ENCODE data around the gene SLC9B1. TPM values are rescaled to one million over a fixed set of nuclear protein-coding genes. Genes with fewer than 3 reads are reported as not detected.
A peak's percentile ranks its signal among the peaks of the same experiment; 100 is the strongest.

SLC9B1 gene
- total and polyA plus RNA-seq, 2 of the 13 experiments (the other 11 are each of a cell fraction or from before 2014, with no cell fraction given) = 0.17 to 0.20 TPM

- TF ChIP-seq CAMTA2 (CRISPR knock-in tag; IDR thresholded peaks at IDR 0.05; ENCODE audit: borderline replicate concordance) (no peak), TCF12 (IDR thresholded peaks at IDR 0.05) (no peak), TCF12 (CRISPR knock-in tag; IDR thresholded peaks at IDR 0.05) (peak; percentile 34; the same call in 1 of the 2 replicates), ZNF660 (CRISPR knock-in tag; IDR thresholded peaks at IDR 0.05; ENCODE audit: borderline replicate concordance, low read depth) (peak; percentile 69; the same call in 1 of the 2 replicates), ZNF776 (CRISPR knock-in tag; IDR thresholded peaks at IDR 0.05) (peak; percentile 53), YEATS4 (CRISPR knock-in tag; IDR thresholded peaks at IDR 0.05; ENCODE audit: borderline replicate concordance) (peak; percentile 92; the same call in 1 of the 2 replicates), MAZ (IDR thresholded peaks at IDR 0.05; ENCODE audit: borderline replicate concordance, low read depth, low read length) (peak; percentile 91; the same call in 1 of the 2 replicates), MAZ (CRISPR knock-in tag; IDR thresholded peaks at IDR 0.05; ENCODE audit: low read depth) (peak; percentile 99), SOX5 (CRISPR knock-in tag; IDR thresholded peaks at IDR 0.05; ENCODE audit: borderline replicate concordance) (peak; percentile 45; the same call in 1 of the 2 replicates), RFX5 (IDR thresholded peaks at IDR 0.05; ENCODE audit: low read depth, low read length) (0 out of 2 replicates have a peak, but pooled peaks have one; percentile 12), ZNF501 (CRISPR knock-in tag; IDR thresholded peaks at IDR 0.05) (peak; percentile 82), GFI1 (CRISPR knock-in tag; IDR thresholded peaks at IDR 0.05; ENCODE audit: borderline replicate concordance) (peak; percentile 9; the same call in 1 of the 2 replicates), IRX3 (CRISPR knock-in tag; IDR thresholded peaks at IDR 0.05; ENCODE audit: borderline replicate concordance, low read depth) (peak; percentile 92), HNF1A (IDR thresholded peaks at IDR 0.05; ENCODE audit: low read depth) (no peak), HNF1A (CRISPR knock-in tag; IDR thresholded peaks at IDR 0.05; ENCODE audit: borderline replicate concordance) (peak; percentile 77; the same call in 1 of the 2 replicates), AGO1 (IDR thresholded peaks at IDR 0.05; ENCODE audit: low read depth, low read length, poor library complexity, severe bottlenecking) (no peak), MTF1 (CRISPR knock-in tag; IDR thresholded peaks at IDR 0.05) (no peak), HOXA5 (CRISPR knock-in tag; IDR thresholded peaks at IDR 0.05) (peak; percentile 59)
- TF ChIP-seq, protein P1, sequence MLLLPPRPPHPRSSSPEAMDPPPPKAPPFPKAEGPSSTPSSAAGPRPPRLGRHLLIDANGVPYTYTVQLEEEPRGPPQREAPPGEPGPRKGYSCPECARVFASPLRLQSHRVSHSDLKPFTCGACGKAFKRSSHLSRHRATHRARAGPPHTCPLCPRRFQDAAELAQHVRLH (CRISPR knock-in tag; IDR thresholded peaks at IDR 0.05; ENCODE audit: borderline replicate concordance, low read depth) = peak; percentile 94
- TF ChIP-seq, protein P2, sequence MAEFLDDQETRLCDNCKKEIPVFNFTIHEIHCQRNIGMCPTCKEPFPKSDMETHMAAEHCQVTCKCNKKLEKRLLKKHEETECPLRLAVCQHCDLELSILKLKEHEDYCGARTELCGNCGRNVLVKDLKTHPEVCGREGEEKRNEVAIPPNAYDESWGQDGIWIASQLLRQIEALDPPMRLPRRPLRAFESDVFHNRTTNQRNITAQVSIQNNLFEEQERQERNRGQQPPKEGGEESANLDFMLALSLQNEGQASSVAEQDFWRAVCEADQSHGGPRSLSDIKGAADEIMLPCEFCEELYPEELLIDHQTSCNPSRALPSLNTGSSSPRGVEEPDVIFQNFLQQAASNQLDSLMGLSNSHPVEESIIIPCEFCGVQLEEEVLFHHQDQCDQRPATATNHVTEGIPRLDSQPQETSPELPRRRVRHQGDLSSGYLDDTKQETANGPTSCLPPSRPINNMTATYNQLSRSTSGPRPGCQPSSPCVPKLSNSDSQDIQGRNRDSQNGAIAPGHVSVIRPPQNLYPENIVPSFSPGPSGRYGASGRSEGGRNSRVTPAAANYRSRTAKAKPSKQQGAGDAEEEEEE (CRISPR knock-in tag; IDR thresholded peaks at IDR 0.05; ENCODE audit: borderline replicate concordance) = peak; percentile 11; the same call in 1 of the 2 replicates
- TF ChIP-seq, protein P3, sequence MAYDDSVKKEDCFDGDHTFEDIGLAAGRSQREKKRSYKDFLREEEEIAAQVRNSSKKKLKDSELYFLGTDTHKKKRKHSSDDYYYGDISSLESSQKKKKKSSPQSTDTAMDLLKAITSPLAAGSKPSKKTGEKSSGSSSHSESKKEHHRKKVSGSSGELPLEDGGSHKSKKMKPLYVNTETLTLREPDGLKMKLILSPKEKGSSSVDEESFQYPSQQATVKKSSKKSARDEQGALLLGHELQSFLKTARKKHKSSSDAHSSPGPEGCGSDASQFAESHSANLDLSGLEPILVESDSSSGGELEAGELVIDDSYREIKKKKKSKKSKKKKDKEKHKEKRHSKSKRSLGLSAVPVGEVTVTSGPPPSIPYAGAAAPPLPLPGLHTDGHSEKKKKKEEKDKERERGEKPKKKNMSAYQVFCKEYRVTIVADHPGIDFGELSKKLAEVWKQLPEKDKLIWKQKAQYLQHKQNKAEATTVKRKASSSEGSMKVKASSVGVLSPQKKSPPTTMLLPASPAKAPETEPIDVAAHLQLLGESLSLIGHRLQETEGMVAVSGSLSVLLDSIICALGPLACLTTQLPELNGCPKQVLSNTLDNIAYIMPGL (CRISPR knock-in tag; IDR thresholded peaks at IDR 0.05; ENCODE audit: borderline replicate concordance in 1 of 2, low read depth in 1 of 2) = peak; percentile 46 to 85
Observed at GRCh38 chr4:102868781-102869568, 150.5 kb downstream of the SLC9B1 start, which contains the start of gene CISD2 (continued).
